Subcutaneous abdominal adipose tissue (tissue), 5 donors: Measurements from ENCODE around the gene ABCC6.

ENCODE experiments used
- H3K27ac ChIP-seq: one replicate; pipeline ENCODE4 v1.7.0; 2013; ENCODE audit warnings: low read depth, mild to moderate bottlenecking, inconsistent platforms, low read length, moderate library complexity
- H3K27me3 ChIP-seq, 5 donors: one replicate each; pipeline ENCODE4 v1.7.0; 2013; ENCODE audit warnings: low read length in 5 of 5, inconsistent platforms in 1 of 5; ENCODE audit not compliant: control insufficient read depth in 5 of 5, insufficient read depth in 4 of 5
- H3K36me3 ChIP-seq, 5 donors: one replicate each; pipeline ENCODE4 v1.7.0; 2013; ENCODE audit warnings: low read length in 5 of 5; ENCODE audit not compliant: control insufficient read depth in 5 of 5, insufficient read depth in 5 of 5
- H3K4me1 ChIP-seq, 5 donors: one replicate each; pipeline ENCODE4 v1.7.0; 2013; ENCODE audit warnings: low read length in 5 of 5, mild to moderate bottlenecking in 3 of 5, moderate library complexity in 1 of 5; ENCODE audit not compliant: control insufficient read depth in 5 of 5, insufficient read depth in 5 of 5
- H3K4me3 ChIP-seq, 5 donors: one replicate each; pipeline ENCODE4 v1.7.0; 2013; ENCODE audit warnings: low read length in 5 of 5, low read depth in 1 of 5
- H3K9ac ChIP-seq, 5 donors: one replicate each; pipeline ENCODE4 v1.7.0; 2013; ENCODE audit warnings: low read length in 5 of 5, mild to moderate bottlenecking in 4 of 5, moderate library complexity in 3 of 5
- H3K9me3 ChIP-seq, 5 donors: one replicate each; pipeline ENCODE4 v1.7.0; 2013; ENCODE audit warnings: low read length in 5 of 5; ENCODE audit not compliant: control insufficient read depth in 5 of 5
- donor health status: healthy.
- donor health status: healthy.
- donor health status: healthy.
- donor health status: healthy.
- donor health status: healthy.

The ABCC6 gene

DNA sequence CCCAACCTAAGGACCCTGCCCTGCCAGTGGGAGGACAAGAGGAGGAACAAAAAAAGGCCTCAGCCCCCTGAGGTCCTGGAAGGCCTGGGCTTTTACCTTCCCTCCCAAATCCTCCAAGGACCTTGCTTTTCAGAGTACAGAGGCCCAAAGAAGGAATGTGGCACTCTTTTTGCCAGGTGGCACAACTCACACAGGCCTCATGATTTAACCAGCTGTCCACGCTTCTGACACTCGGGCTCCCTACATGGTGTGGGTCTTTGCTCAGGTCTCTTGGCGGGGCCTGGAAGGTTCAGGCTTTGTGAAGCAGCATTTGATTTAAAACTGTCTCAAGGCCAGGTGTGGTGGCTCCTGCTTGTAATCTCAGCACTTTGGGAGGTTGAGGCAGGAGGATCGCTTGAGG, 120.6 kb downstream of the ABCC6 start:
- H3K27ac ChIP-seq, result no peak overlapping the region

DNA sequence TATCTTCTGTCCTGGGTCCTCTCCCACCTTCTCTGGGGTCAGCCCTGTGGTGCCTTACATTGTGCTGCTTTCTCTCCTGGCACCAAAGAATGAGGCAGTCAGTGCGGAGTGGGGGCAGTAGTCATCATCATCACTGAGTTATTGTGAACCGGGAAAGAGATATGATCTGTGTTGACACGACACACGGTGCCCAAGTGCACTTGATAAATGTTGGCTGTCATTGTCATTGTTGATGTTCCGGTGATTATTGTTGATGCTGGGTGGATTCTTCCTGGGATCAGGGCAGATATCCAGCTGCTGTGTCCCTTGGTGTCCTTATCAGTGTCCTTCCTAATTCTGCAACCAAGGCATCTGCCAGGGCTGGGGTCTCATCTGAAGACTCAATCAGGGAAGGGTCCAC, 121.7 kb downstream of the ABCC6 start:
- Histone ChIP-seq H3K4me1 (peaks cover 0 to 11% (median 5%) of the 10 kb centered on the region in 5 donors), H3K9me3 (no peaks in the 10 kb centered on the region), H3K9ac (no peak overlapping the region), H3K27ac (no peak overlapping the region), H3K4me3 (no peak overlapping the region), H3K27me3 (no peaks in the 10 kb centered on the region), H3K36me3 (peaks cover 0 to 77% (median 42%) of the 10 kb centered on the region in 5 donors)

More for the DNA sequence above, 120.6 kb downstream of the ABCC6 start:
- Histone ChIP-seq H3K4me1 (peaks cover 0 to 8% (median 0%) of the 10 kb centered on the region in 5 donors), H3K9me3 (no peaks in the 10 kb centered on the region), H3K27me3 (no peaks in the 10 kb centered on the region), H3K4me3 (no peak overlapping the region), H3K9ac (no peak overlapping the region), H3K36me3 (peaks cover 0 to 80% (median 43%) of the 10 kb centered on the region in 5 donors)

DNA sequence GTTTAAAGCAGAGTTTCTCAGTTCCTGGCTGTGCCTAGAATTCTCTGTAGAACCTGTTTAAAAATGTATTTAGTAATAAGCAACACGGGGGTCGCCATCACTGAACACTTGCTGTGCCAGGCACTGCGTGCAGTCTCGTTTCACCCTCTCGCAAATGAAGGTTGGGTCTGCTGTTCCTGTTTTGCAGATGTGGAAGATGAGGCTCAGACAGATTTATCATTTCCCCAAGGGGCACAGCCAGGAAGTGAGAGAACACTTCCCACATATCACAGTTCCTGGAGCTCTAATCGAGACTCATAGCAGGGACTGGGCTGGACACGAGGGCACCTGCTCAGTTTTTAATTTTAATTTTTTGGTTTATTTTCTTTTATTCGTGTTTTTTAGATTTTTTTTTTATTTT, 122.7 kb downstream of the ABCC6 start:
- Histone ChIP-seq H3K9me3 (no peaks in the 10 kb centered on the region), H3K4me1 (peaks cover 0 to 15% (median 13%) of the 10 kb centered on the region in 5 donors), H3K36me3 (peaks cover 0 to 69% (median 35%) of the 10 kb centered on the region in 5 donors), H3K27me3 (no peaks in the 10 kb centered on the region), H3K9ac (no peak overlapping the region), H3K27ac (no peak overlapping the region), H3K4me3 (no peak overlapping the region)

DNA sequence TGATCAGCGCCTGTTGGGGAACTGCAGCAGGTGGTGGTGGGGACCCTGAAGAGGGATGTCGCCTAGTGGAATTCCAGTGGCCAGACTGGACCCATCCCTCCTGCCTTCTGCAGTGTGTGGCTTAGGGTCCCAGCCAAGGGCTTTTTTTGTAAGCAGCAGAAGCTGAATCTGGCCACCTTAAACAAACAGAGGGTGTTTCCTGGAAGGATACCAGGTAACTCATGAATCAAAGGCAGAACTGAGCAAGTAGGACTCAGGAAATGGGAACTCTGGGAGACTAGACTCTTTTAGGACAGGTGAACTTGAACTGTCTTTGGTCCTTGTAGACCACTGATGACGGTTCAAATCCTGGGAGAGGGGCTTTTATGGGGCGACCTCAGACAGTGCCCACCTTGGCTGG, 124.0 kb downstream of the ABCC6 start:
- Histone ChIP-seq H3K27me3 (no peaks in the 10 kb centered on the region), H3K36me3 (peaks cover 0 to 56% (median 31%) of the 10 kb centered on the region in 5 donors), H3K9me3 (no peaks in the 10 kb centered on the region), H3K27ac (no peak overlapping the region), H3K4me1 (peaks cover 0 to 15% (median 13%) of the 10 kb centered on the region in 5 donors), H3K9ac (no peak overlapping the region), H3K4me3 (no peak overlapping the region)
